ENCODE data around the gene DFFA. TPM values are rescaled to one million over a fixed set of nuclear protein-coding genes. Genes with fewer than 3 reads are reported as not detected.
"Not testable (repeated sequence)": the region's sequence is repeated elsewhere in the genome, so short reads cannot be mapped to it uniquely, and the experiment has no call there.

Gene DFFA
- total and polyA plus RNA-seq, 2 of the 4 experiments (the other 2 are of a cell fraction): 28.1 to 62.6 TPM

GRCh38 chr1:10474309-10474612, 1.9 kb upstream of the DFFA start:
- H2AK9ac ChIP-seq (replicated peaks; ENCODE audit: low read depth, low read length, poor library complexity); H3K4me1 ChIP-seq (ENCODE audit: control insufficient read depth, insufficient read depth, low read length); H3K9me3 ChIP-seq (ENCODE audit: control insufficient read depth, insufficient read depth, low read length); DNase-seq; BruUV-seq (replicated peaks); dilution Hi-C loops (cut with HindIII; ENCODE audit: low sequenced_read_pairs, unreplicated experiment); H3K56ac ChIP-seq (ENCODE audit: extremely low read depth, insufficient read depth, low read length); POLR2A ChIA-PET (ENCODE audit: unreplicated experiment); H4K91ac ChIP-seq (ENCODE audit: insufficient read depth, low read depth, low read length); H3K18ac ChIP-seq (ENCODE audit: low read depth, low read length); H3K9me1 ChIP-seq (ENCODE audit: insufficient read depth, low read length); intact Hi-C loops (cut with micrococcal nuclease); H2BK15ac ChIP-seq (ENCODE audit: low read depth, low read length); H3K14ac ChIP-seq (replicated peaks; ENCODE audit: low read depth, low read length); H2BK5ac ChIP-seq (ENCODE audit: low read depth, low read length, poor library complexity, severe bottlenecking); H2BK20ac ChIP-seq (ENCODE audit: low read depth, low read length); ATAC-seq (ENCODE audit: low read depth); H2BK120ac ChIP-seq (ENCODE audit: low read depth, low read length); H3K27me3 ChIP-seq (ENCODE audit: control insufficient read depth, insufficient read depth, low read length); H4K20me1 ChIP-seq (ENCODE audit: insufficient read depth, low read length); H3K27ac ChIP-seq (ENCODE audit: insufficient read depth, low read length); H3K4ac ChIP-seq (ENCODE audit: low read depth, low read length); H3K9ac ChIP-seq (ENCODE audit: low read depth, low read length); H3K23ac ChIP-seq (ENCODE audit: low read depth, low read length); in situ Hi-C loops (cut with MboI; ENCODE audit: low sequenced_read_pairs); H2AK5ac ChIP-seq (ENCODE audit: low read depth, low read length); H3K36me3 ChIP-seq (ENCODE audit: control insufficient read depth, insufficient read depth, low read length): not testable (repeated sequence)
- Histone ChIP-seq H4K5ac (ENCODE audit: low read depth, low read length) (peak overlapping the region; percentile 27), H3K4me2 (ENCODE audit: low read depth, low read length) (peak overlapping the region; percentile 53), H3K79me1 (ENCODE audit: low read depth in 1 of 2, low read length in 2 of 2) (peaks cover 14 to 44% of the 10 kb centered on the region in 2 experiments), H2AFZ (replicated peaks; ENCODE audit: low read length, poor library complexity) (peak overlapping the region; percentile 96), H4K8ac (ENCODE audit: low read depth in 2 of 2, low read length in 2 of 2) (peak overlapping the region; percentile 65 to 88; a peak in 2 of 4 replicates), H3K4me3 (ENCODE audit: insufficient read depth, low read depth, low read length) (peak overlapping the region; percentile 94; the same call in 1 of the 2 replicates)
- WGBS, 2 experiments (ENCODE audit: extremely low coverage in 2 of 2, insufficient read length in 1 of 2): 60% methylated on average over 1 of the region's 10 CpGs; no CpG with 5 or more reads in 1 of the 2 experiments
- CTCF ChIA-PET: interaction anchor here (1.0 kb wide), 1 partner anchor 24 kb away, joined by 3 read pairs; the partner anchor contains the start of gene CORT
